Measurements from ENCODE around the gene TEAD1. TPM values are rescaled to one million over a fixed set of nuclear protein-coding genes. Genes with fewer than 3 reads are reported as not detected.
A peak's percentile ranks its signal among the peaks of the same experiment; 100 is the strongest.

The TEAD1 gene
- total and polyA plus RNA-seq, 8 donors = 5.9 to 35.1 (median 22.0) TPM

DNA sequence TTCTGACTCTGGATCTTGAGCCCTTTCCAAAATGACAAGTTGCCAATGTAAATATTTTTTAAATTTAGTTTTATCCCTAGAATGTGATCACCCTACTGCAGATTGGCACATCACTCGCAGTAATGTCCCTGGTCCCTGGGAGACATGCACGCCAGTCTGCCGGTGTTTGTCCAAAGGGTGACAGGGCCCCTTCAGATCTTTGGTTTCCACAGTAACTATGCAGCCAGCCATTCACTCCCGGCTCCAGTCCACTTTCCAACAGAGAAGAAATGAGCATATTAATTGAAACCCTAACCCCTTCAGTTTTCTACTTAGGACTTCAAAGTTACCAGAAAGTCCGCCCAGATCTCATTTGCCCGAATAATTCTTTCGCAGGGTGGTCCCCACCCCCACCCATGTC lies 309.1 kb downstream of the TEAD1 start:
- no peaks in the 10 kb centered on the region for H3K9me3 ChIP-seq
- H3K27me3 ChIP-seq = no peaks in the 10 kb centered on the region
- 69% methylated on average over 7 of the region's 7 CpGs for WGBS, 2 donors
- no peak for DNase-seq
- no peaks in the 10 kb centered on the region for H3K4me1 ChIP-seq
- H3K27ac ChIP-seq = no peak overlapping the region
- H3K4me3 ChIP-seq = no peak overlapping the region
- intact Hi-C loops (cut with DNase I) = no loop called here
- ATAC-seq = peak in 2 of 4 donors; percentile 60 to 67
- TF ChIP-seq, protein P1, sequence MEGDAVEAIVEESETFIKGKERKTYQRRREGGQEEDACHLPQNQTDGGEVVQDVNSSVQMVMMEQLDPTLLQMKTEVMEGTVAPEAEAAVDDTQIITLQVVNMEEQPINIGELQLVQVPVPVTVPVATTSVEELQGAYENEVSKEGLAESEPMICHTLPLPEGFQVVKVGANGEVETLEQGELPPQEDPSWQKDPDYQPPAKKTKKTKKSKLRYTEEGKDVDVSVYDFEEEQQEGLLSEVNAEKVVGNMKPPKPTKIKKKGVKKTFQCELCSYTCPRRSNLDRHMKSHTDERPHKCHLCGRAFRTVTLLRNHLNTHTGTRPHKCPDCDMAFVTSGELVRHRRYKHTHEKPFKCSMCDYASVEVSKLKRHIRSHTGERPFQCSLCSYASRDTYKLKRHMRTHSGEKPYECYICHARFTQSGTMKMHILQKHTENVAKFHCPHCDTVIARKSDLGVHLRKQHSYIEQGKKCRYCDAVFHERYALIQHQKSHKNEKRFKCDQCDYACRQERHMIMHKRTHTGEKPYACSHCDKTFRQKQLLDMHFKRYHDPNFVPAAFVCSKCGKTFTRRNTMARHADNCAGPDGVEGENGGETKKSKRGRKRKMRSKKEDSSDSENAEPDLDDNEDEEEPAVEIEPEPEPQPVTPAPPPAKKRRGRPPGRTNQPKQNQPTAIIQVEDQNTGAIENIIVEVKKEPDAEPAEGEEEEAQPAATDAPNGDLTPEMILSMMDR (IDR thresholded peaks at IDR 0.05) = no peak
- no peaks in the 10 kb centered on the region for H3K36me3 ChIP-seq
- FAIRE-seq = no peak

DNA sequence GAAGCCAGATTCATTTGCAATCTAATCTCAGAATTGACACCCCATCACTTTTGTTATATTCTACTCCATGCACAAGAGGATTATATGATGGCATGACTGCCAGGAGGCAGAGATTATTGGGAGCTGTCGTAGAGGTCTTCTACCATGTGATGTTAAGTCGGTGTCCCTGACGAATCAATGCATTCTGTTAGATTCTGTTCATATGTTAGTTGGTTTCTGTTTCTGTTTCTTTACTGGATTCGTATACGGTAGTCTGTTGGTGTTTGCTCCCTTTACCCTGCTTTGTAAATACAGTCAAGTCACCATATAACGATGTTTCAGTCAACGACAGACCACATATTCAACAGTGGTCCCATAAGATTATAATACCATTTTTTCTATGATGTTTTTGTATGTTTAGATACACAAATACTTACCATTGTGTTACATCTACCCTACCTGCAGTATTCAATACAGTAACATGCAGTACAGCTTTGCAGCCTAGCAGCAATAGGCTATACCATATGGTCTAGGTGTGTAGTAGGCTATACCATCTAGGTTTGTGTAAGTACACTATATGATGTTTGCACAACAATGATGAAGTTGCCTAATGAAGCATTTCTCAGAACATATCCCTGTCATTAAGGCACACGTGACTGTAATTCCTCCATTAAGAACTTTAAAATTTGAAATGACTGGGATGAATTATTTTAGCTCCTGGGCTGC lies 312.1 kb downstream of the TEAD1 start:
- intact Hi-C loops (cut with DNase I) = no loop called here
- H3K27me3 ChIP-seq = no peaks in the 10 kb centered on the region
- FAIRE-seq (no peak), DNase-seq (no peak), ATAC-seq (no peak)
- TF ChIP-seq, protein P1 (IDR thresholded peaks at IDR 0.05) = no peak
- no peak overlapping the region for H3K27ac ChIP-seq
- WGBS, 2 donors = 85 to 89% methylated on average over 8 of the region's 8 CpGs
- H3K4me1 ChIP-seq = no peaks in the 10 kb centered on the region
- no peak overlapping the region for H3K4me3 ChIP-seq
- no peaks in the 10 kb centered on the region for H3K36me3 ChIP-seq
- no peaks in the 10 kb centered on the region for H3K9me3 ChIP-seq

DNA sequence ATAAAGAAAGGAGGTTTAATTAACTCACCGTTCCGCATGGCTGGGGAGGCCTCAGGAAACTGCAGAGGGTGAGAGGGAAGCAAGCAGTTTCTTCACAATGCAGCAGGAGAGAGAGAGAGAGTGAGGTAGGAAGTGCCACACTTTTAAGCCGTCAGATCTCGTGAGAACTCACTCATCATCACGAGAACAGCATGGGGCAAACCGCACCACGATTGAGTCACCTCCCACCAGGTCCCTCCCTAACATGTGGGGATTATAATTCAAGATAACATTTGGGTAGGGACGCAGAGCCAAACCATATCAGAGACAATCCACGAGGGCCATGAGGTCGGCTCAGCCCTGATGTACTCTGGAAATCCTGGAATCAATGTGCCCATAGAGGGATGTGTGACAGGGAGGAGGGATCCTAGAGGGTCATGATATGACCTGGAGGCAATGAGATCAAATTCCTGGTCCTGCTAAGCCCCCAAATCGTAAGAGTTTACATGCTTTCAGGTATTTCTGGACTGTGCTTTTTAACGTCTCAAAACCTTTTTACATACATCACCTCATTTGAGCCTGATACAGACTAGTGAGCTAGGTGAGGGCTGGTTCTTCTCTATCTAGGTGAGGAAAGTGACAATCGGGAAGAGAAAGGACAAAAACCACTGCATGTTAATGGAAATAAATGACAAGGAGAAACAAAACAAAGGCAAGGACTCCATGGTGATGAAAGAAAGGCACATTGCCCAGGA lies 315.4 kb downstream of the TEAD1 start:
- no peak overlapping the region for H3K4me3 ChIP-seq
- no peaks in the 10 kb centered on the region for H3K27me3 ChIP-seq
- DNase-seq (no peak), ATAC-seq (no peak), FAIRE-seq (no peak)
- 85 to 86% methylated on average over 13 of the region's 13 CpGs for WGBS, 2 donors
- H3K27ac ChIP-seq = no peak overlapping the region
- H3K4me1 ChIP-seq = no peaks in the 10 kb centered on the region
- TF ChIP-seq, protein P1 (IDR thresholded peaks at IDR 0.05) = no peak
- H3K9me3 ChIP-seq = no peaks in the 10 kb centered on the region
- intact Hi-C loops (cut with DNase I) = no loop called here
- no peaks in the 10 kb centered on the region for H3K36me3 ChIP-seq

DNA sequence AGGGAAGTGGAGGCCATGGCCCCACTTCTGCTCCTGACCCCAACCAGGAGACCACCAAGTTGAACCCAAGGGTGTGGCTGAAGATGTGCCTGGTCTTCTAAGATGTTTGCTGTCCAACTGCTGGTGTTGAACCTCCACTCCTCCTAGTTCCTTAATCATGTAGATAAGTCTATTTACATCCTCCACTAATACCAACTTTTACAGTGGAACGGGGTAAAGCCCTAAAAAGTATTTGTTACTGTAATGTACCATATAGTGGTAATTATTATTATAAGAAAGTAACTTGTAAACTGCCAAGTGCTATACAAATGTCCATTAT lies 315.9 kb downstream of the TEAD1 start:
- Histone ChIP-seq H3K36me3 (no peaks in the 10 kb centered on the region), H3K27ac (no peak overlapping the region), H3K4me1 (no peaks in the 10 kb centered on the region), H3K4me3 (no peak overlapping the region), H3K27me3 (no peaks in the 10 kb centered on the region), H3K9me3 (no peaks in the 10 kb centered on the region)
- ATAC-seq (no peak), DNase-seq (no peak), FAIRE-seq (no peak)
- intact Hi-C loops (cut with DNase I) = no loop called here
- WGBS, 2 donors = 76 to 87% methylated on average over 1 of the region's 1 CpG
- TF ChIP-seq, protein P1 (IDR thresholded peaks at IDR 0.05) = no peak

DNA sequence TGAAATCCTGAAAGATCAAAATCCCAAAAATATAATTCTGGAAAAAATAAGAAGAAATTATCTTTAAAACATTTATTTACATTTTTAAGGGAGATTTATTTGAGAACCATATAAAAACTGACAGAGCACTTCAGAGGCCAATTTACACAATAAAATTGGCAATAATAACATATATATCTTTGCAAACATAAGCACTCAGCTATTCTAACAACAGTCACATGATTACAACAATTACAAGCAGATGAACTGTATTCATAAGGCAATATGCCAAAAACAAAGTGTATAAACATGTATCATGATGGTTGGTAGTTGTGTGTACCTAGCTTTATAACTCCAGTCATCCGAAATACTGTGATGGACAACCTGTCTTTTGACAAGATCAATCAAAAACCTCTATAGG lies 317.2 kb downstream of the TEAD1 start:
- no peak for DNase-seq
- ATAC-seq = no peak
- intact Hi-C loops (cut with DNase I) = no loop called here

More for the DNA sequence above, 317.2 kb downstream of the TEAD1 start:
- Histone ChIP-seq H3K27me3 (no peaks in the 10 kb centered on the region), H3K4me1 (no peaks in the 10 kb centered on the region), H3K4me3 (no peak overlapping the region), H3K27ac (no peak overlapping the region), H3K36me3 (no peaks in the 10 kb centered on the region), H3K9me3 (no peaks in the 10 kb centered on the region)
- TF ChIP-seq, protein P1 (IDR thresholded peaks at IDR 0.05) = no peak
- no peak for FAIRE-seq
- 82 to 89% methylated on average over 1 of the region's 1 CpG for WGBS, 2 donors
